ENCODE measurements around the gene KATNB1. TPM values are rescaled to one million over a fixed set of nuclear protein-coding genes. Genes with fewer than 3 reads are reported as not detected.
A peak's percentile ranks its signal among the peaks of the same experiment; 100 is the strongest.
"Not testable (repeated sequence)": the region's sequence is repeated elsewhere in the genome, so short reads cannot be mapped to it uniquely, and the experiment has no call there.

Gene KATNB1
- total RNA-seq, 4 donors from 2014 or later = 13.3 to 27.4 (median 18.1) TPM

DNA sequence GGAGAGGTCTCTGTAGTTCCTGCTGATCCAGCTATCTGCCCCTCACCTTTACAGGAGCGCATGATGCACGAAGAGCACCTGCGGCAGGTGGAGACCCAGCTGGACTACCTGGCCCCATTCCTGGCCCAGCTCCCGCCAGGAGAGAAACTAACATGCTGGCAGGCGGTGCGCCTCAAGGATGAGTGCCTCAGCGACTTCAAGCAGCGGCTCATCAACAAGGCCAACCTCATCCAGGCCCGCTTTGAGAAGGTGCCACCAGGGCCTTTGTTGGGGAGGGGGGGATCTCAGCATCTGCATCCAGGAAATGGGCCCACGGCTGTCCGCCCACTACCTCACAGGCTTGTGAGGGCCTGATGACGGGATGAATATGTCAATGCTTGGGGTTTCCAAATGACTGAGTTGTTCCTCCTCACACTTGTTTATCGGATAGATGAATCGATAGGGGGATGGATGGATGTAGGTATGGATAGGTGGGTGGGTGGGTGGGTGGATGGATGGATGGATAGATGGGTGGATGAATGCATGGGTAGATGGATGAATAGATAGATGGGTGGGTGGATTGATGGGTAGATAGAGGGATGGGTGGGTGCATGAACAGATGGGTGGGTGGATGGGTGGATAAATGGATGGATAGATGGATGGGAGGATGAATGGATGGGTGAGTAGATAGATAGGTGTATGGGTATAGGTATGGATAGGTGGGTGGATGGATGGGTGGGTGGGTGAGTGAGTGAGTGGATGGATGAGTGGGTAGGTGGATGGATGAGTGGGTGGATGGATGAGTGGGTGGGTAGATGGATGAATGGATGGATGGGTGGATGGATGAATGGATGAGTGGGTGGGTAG, 7.0 kb upstream of the KATNB1 start:
- no peak for DNase-seq
- Histone ChIP-seq H3K27me3 (no peaks in the 10 kb centered on the region), H3K4me3 (no peak overlapping the region), H3K4me1 (no peaks in the 10 kb centered on the region), H3K27ac (no peak overlapping the region), H3K36me3 (no peaks in the 10 kb centered on the region), H3K9me3 (no peaks in the 10 kb centered on the region)
- TF ChIP-seq, protein P1, sequence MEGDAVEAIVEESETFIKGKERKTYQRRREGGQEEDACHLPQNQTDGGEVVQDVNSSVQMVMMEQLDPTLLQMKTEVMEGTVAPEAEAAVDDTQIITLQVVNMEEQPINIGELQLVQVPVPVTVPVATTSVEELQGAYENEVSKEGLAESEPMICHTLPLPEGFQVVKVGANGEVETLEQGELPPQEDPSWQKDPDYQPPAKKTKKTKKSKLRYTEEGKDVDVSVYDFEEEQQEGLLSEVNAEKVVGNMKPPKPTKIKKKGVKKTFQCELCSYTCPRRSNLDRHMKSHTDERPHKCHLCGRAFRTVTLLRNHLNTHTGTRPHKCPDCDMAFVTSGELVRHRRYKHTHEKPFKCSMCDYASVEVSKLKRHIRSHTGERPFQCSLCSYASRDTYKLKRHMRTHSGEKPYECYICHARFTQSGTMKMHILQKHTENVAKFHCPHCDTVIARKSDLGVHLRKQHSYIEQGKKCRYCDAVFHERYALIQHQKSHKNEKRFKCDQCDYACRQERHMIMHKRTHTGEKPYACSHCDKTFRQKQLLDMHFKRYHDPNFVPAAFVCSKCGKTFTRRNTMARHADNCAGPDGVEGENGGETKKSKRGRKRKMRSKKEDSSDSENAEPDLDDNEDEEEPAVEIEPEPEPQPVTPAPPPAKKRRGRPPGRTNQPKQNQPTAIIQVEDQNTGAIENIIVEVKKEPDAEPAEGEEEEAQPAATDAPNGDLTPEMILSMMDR (IDR thresholded peaks at IDR 0.05) = no peak
- TF ChIP-seq POLR2A (IDR thresholded peaks at IDR 0.05) = no peak
- intact Hi-C loops (cut with DNase I; ENCODE audit: low total_unique reads) = no loop called here

DNA sequence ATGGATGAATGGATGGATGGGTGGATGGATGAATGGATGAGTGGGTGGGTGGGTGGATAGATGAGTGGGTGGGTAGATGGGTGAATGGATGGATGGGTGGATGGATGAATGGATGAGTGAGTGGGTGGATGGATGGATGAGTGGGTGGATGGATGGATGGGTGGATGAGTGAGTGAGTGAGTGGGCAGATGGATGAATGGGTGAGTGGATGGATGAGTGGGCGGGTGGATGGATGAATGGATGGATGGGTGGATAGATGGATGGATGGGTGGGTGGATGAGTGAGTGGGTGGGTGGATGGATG, 6.4 kb upstream of the KATNB1 start:
- intact Hi-C loops (cut with DNase I; ENCODE audit: low total_unique reads) = no loop called here
- no peaks in the 10 kb centered on the region for H3K27me3 ChIP-seq
- no peaks in the 10 kb centered on the region for H3K36me3 ChIP-seq
- H3K4me3 ChIP-seq = no peak overlapping the region
- no peak overlapping the region for H3K27ac ChIP-seq
- DNase-seq = no peak
- TF ChIP-seq, protein P1 (IDR thresholded peaks at IDR 0.05) = no peak
- no peak for TF ChIP-seq POLR2A (IDR thresholded peaks at IDR 0.05)
- H3K9me3 ChIP-seq = no peaks in the 10 kb centered on the region
- H3K4me1 ChIP-seq = no peaks in the 10 kb centered on the region

GRCh38 chr16:57729852-57730251, 5.7 kb upstream of the KATNB1 start:
- H3K9me3 ChIP-seq; DNase-seq; H3K27me3 ChIP-seq; H3K27ac ChIP-seq; H3K36me3 ChIP-seq; intact Hi-C loops (cut with DNase I; ENCODE audit: low total_unique reads); H3K4me1 ChIP-seq; H3K4me3 ChIP-seq: not testable (repeated sequence)

DNA sequence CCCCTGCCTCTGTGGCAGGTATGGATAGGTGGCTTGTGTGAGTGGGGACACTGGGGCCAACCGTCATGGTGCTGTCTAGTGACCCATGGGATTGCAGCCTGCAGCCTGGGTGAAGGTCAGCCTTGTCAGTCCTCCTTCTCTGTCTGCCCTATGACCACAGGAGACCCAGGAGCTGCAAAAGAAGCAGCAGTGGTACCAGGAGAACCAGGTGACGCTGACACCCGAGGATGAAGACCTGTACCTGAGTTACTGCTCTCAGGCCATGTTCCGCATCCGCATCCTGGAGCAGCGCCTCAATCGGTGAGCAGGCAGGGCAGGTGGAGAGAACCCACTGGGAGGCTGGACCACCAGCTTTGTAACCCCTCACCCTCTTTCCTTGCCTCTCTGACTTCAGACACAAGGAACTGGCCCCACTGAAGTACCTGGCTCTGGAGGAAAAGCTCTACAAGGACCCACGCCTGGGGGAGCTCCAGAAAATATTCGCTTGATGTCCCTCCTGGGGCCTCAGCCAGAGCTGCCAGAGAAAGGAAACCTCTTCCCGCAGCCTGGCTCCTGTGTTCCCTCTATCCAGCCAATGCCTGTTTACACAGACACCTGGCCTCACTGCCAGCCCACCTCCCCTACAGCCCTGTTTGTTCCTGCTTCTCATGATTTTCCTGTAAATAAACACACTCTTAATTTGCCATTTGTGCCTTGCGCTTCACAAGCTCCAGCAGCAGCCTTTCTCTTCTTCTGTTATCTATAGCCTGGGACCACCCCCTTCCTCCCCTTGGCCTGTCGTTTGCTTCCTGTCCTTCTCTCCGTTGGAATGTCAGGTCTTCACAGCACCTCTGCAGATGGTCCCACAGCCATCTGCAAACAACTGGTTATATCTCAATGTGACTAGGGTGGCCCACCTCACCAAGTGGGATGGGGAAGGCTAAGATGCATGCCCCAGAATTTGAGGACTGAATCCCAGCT, 4.5 kb upstream of the KATNB1 start:
- no peak overlapping the region for H3K27ac ChIP-seq
- H3K4me3 ChIP-seq = no peak overlapping the region
- H3K9me3 ChIP-seq = no peaks in the 10 kb centered on the region
- DNase-seq = no peak
- no peak for TF ChIP-seq POLR2A (IDR thresholded peaks at IDR 0.05)
- TF ChIP-seq, protein P1 (IDR thresholded peaks at IDR 0.05) = no peak
- peaks cover 0 to 2% of the 10 kb centered on the region in 2 donors for H3K4me1 ChIP-seq
- intact Hi-C loops (cut with DNase I; ENCODE audit: low total_unique reads) = no loop called here
- no peaks in the 10 kb centered on the region for H3K27me3 ChIP-seq
- no peaks in the 10 kb centered on the region for H3K36me3 ChIP-seq

- TF ChIP-seq, protein P1 (IDR thresholded peaks at IDR 0.05) = no peak
- no peak for TF ChIP-seq POLR2A (IDR thresholded peaks at IDR 0.05)
- H3K36me3 ChIP-seq = no peaks in the 10 kb centered on the region
- peak overlapping the region in 1 of 2 donors; percentile 34 for H3K27ac ChIP-seq
- H3K27me3 ChIP-seq = no peaks in the 10 kb centered on the region
- H3K9me3 ChIP-seq = no peaks in the 10 kb centered on the region
- intact Hi-C loops (cut with DNase I; ENCODE audit: low total_unique reads) = no loop called here
- no peak for DNase-seq
- H3K4me1 ChIP-seq = peaks cover 0 to 11% of the 10 kb centered on the region in 2 donors
- no peak overlapping the region for H3K4me3 ChIP-seq
Measured at GRCh38 chr16:57732037-57732436, 3.5 kb upstream of the KATNB1 start.

Data from uterus (tissue), 4 donors.